Right hindlimb (tissue), 1 donor: ENCODE measurements around the gene L3MBTL2.
"Not testable (repeated sequence)": the region's sequence is repeated elsewhere in the genome, so short reads cannot be mapped to it uniquely, and the experiment has no call there.

ENCODE experiments used
- DNase-seq: peaks from one replicate; pipeline ENCODE4 v3.0.0-alpha.2; 2018

The L3MBTL2 gene

GRCh38 chr22:41242396-41243117 is 37.4 kb downstream of the L3MBTL2 start:
- DNase-seq = no peak

- DNase-seq = no peak
Observed at GRCh38 chr22:41243361-41243760, 38.2 kb downstream of the L3MBTL2 start.

GRCh38 chr22:41245917-41246499 is 40.9 kb downstream of the L3MBTL2 start:
- no peak for DNase-seq

GRCh38 chr22:41247703-41248102 is 42.6 kb downstream of the L3MBTL2 start:
- no peak for DNase-seq

- no peak for DNase-seq
Observed at GRCh38 chr22:41248314-41248713, 43.2 kb downstream of the L3MBTL2 start.

- DNase-seq = no peak
Observed at GRCh38 chr22:41248758-41249157, 43.6 kb downstream of the L3MBTL2 start.

DNA sequence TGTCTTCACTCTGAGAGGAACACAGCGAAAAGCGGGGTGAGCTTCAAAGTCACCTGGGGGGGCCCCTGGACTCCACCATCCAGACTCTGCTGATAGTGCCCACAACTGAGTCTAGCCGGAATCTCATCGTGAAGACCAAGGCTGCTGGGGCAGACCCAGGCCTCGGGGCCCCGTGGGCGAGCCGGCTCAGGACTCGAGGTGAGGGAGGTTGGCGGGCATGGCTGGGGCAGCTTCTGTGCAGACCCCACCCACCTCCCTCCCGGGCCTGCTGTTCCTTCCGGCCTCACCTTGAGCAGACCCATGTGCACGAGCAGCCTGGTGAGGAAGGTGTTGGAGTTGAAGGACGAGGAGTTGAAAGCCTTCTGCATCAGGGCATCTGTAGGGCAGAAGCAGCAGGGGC is 44.3 kb downstream of the L3MBTL2 start:
- no peak for DNase-seq

DNA sequence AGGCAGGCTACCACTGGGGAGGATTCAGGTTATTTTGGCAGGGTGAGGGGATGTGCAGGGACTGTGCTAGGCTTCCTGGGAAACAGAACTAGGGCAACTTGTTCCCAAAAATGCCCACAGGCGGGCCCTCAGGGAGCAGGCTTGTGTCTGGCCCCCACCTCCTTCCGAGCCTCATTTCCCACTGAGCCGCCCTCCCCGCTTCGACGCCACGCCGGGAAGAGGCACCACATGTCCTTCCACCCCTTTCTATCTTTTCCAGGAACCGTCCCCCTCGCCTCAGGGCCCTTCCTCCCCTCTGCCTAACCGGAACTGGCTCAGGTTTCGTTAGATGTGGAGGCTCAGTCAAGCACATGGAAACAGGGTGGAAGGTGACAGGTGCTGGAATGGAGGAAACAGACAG is 45.0 kb downstream of the L3MBTL2 start:
- DNase-seq = no peak

- no peak for DNase-seq
Observed at GRCh38 chr22:41252365-41252764, 47.3 kb downstream of the L3MBTL2 start.

DNA sequence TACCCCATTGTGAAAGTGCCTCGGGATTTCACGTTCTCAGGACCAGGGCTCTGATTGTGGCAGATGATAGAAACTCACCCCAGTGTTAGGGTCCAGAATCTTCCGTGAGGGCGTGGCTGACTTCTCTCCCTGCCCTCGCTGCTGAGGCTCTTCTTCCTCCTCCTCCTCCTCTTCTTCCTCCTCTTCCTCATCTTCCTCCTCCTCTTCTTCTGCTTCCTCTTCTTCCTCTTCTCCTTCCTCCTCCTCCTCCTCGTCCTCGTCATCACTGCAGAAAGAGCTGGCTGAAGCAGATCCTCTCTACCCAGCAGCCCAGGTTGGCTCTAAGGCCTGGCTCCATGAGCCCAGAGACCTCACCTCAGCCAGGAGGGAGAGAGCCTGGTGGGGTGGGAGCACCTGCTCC is 49.1 kb downstream of the L3MBTL2 start:
- DNase-seq = no peak

GRCh38 chr22:41256254-41257253 is 51.4 kb downstream of the L3MBTL2 start:
- DNase-seq = no peak

DNA sequence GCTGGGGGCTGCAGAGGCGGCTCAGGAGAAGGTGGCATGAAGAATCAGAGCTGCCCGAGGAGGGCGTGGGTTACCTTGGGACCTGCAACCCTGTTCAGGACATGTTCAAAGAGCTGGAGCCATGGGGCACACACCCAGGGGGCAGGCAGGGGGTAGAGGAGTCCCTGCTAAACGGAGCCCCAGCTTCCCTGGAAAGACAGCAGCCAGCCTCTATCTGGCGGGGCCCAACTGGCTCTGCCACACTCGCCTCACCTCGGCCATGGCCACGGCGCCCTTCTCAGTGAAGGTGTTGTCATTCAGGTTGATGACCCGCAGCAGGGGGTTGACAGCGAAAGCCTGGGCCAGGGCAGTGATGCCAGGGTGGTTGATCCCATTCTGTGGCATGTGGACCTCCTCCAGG is 52.6 kb downstream of the L3MBTL2 start:
- no peak for DNase-seq

DNA sequence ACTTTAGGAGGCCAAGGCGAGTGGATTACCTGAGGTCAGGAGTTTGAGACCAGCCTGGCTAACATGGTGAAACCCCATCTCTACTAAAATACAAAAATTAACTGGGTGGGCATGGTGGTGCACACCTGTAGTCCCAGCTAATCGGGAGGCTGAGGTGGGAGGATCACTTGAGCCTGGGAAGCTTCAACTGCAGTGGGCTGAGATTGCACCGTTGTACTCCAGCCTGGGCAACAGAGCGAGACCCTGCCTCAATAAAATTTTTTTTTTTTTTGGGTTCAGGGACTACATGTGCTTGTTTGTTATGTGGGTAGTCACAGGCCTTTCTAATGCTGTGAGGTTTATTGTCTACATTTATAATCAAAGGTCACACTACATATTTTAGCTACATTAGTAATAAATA is 54.6 kb downstream of the L3MBTL2 start:
- not testable (repeated sequence) for DNase-seq

DNA sequence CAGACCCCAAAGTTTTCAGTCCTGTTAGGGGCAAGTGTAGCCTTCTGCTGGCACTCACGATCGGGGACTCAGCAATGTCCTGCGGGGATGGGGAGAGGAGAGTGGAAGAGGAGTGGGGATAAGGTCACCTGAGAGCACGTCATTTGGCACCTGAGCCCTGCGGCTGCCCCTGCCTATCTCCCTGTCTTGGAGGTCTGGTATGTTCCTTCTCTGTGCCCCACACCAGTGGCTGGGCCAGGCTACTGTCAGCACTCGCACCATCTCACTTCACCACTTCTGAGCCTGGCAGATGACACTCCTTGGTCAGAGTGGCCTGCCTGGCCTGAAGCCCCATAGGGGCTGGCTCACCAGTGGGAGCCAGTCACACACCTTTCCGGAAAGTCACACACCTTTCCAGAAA is 55.8 kb downstream of the L3MBTL2 start:
- no peak for DNase-seq

DNA sequence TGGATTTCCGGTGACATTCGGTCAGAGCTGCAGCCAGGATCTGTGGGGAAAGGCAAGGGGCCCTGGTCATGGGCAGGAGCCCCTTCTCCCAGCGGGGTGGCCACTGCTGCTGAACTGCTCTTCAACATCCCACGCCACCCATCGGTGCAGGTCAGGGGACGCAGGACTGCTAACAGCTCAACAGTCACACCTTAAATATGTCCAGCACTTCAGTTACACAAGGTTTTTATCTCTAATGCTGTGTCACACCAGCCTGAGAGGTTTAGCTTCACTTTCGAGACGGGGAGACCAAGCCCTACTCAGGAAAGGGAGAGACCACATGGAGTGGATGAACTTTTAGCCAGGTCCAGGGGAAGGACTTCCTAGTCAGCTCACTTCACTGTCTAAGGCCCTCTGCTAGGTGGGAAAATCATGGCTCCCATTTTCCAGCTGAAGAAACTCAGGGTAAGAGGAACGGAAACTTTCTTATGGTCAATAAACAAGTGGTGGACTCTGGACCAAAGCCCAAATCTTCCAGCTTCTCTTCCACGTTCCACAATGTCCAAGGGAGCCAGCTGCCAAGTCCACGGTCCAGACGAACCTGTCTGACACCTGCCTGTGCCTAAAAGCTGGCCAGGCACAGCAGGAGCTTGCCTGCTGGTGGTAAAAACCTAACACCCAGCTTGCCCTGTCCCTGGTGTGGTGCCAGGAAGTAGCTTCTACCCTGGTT is 56.6 kb downstream of the L3MBTL2 start:
- no peak for DNase-seq

- DNase-seq = no peak
Observed at GRCh38 chr22:41262250-41262765, 57.2 kb downstream of the L3MBTL2 start.

GRCh38 chr22:41263704-41264103 is 58.6 kb downstream of the L3MBTL2 start:
- DNase-seq = no peak

GRCh38 chr22:41264408-41264941 is 59.4 kb downstream of the L3MBTL2 start:
- DNase-seq = no peak

DNA sequence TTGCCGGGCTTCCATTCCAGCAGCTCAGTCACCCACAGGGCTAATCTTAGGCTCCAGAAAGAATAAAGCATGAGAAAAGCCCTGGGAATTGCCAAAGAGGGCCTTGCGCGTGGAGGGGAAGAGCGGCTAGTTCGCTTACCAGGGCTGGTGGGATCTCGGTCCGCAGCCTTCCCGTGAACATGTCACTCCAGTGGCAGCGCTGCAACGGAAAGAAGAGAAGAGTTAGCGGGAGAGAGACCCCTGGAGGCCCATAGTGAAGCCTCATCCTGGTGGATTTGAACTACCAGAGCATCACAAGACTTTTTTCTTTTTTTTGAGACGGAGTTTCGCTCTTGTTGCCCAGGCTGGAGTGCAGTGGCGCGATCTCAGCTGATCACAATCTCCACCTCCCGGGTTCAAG is 62.8 kb downstream of the L3MBTL2 start:
- DNase-seq = no peak

DNA sequence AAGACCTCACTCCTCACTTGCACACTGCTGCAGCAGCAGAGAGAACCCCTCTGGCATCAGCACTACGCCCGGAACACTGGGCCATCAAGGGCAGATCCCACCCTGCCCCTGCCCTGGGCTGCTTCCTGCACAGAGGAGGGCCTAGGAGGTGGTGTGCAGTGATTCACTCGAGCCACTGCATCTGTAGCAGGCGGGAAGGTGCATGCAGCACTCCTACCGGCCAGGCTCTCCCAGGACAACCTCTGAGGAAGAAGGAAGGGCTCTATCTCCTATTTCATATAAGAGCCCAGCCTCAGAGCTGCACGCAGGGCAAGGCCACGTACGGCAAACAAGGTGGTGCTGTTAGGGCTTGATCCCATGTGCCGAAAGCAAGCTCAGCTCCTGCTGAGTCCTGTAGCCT is 66.7 kb downstream of the L3MBTL2 start:
- no peak for DNase-seq

DNA sequence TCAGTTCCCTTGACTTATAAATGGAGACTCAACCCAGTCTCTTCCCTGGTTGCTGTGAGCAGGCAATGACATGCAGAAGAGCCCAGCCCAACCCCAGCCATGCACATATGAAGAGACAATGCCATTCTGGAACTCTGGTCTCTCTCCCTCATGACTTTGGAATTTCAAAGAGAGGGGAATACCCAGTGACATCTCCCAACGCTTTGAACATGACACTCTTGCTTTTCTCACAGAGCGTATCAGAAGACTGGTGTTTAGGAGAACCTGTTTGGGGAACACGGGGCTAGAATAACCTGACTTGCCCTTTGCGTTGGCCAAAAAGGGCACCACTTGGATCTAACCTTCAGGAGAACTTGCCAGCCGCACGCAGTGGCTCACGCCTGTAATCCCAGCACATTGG is 68.0 kb downstream of the L3MBTL2 start:
- DNase-seq = no peak

GRCh38 chr22:41274856-41275255 is 69.7 kb downstream of the L3MBTL2 start:
- DNase-seq = no peak
